Muscle layer of colon (tissue), 2 donors: ENCODE measurements around the gene MLLT6.

Experiments
- H3K27ac ChIP-seq: one replicate; pipeline ENCODE4 v1.7.0; 2013; ENCODE audit warnings: low read depth, mild to moderate bottlenecking, low read length, moderate library complexity
- H3K27me3 ChIP-seq, 2 donors: one replicate each; pipeline ENCODE4 v1.7.0; 2013; ENCODE audit warnings: low read length in 2 of 2, mild to moderate bottlenecking in 2 of 2; ENCODE audit not compliant: insufficient read depth in 2 of 2, control insufficient read depth in 1 of 2
- H3K36me3 ChIP-seq: one replicate; pipeline ENCODE4 v1.7.0; 2013; ENCODE audit warnings: mild to moderate bottlenecking, low read length; ENCODE audit not compliant: insufficient read depth
- H3K4me1 ChIP-seq: one replicate; pipeline ENCODE4 v1.7.0; 2013; ENCODE audit warnings: mild to moderate bottlenecking, low read length; ENCODE audit not compliant: insufficient read depth
- H3K4me3 ChIP-seq, 2 donors: one replicate each; pipeline ENCODE4 v1.7.0; 2013; ENCODE audit warnings: low read length in 2 of 2, low read depth in 1 of 2, mild to moderate bottlenecking in 1 of 2, moderate library complexity in 1 of 2
- H3K9ac ChIP-seq: one replicate; pipeline ENCODE4 v1.7.0; 2013; ENCODE audit warnings: low read length
- H3K9me3 ChIP-seq: one replicate; pipeline ENCODE4 v1.7.0; 2013; ENCODE audit warnings: mild to moderate bottlenecking, low read length
- donor health status: abdominal sarcoma.
- donor health status: Adenocarcinoma of cecum.

Gene MLLT6

DNA sequence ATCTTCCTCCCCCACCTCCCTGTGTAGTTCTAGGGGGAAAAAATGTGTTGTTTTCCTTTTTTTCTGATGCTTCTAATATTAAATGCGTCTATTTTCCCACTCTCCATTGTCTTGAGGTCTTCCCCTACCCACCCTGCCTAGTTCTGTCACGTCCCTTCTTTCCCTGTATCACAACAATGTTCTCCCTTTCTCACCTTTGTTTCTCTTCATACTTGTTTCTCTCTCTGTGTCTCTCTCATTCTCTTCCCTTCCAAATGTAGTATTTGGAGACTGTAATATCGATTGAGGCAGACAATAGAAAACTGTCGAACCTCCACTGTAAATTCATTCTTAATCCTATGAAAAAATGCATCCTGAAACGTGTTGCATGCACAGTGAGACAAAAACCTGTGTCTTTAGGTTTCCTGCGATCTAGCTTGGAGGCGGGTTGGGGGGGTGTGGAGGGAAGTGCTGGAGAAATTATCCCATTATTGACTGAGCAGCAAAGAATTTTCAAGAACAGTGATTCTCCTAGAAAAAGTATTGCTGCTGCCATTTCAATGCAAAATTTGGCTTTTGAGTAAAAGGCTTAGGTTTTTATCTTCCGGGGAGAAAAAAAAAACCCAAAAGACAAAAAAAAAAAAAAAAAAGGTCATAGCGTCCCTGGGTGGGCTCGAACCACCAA, 46.2 kb downstream of the MLLT6 start:
- Histone ChIP-seq H3K9ac (no peak overlapping the region), H3K27ac (peak overlapping the region; percentile 96), H3K36me3 (peaks cover 11% of the 10 kb centered on the region), H3K27me3 (peaks cover 0 to 5% of the 10 kb centered on the region in 2 donors), H3K4me1 (peaks cover 37% of the 10 kb centered on the region), H3K9me3 (no peaks in the 10 kb centered on the region), H3K4me3 (peak overlapping the region; percentile 10 to 84)

DNA sequence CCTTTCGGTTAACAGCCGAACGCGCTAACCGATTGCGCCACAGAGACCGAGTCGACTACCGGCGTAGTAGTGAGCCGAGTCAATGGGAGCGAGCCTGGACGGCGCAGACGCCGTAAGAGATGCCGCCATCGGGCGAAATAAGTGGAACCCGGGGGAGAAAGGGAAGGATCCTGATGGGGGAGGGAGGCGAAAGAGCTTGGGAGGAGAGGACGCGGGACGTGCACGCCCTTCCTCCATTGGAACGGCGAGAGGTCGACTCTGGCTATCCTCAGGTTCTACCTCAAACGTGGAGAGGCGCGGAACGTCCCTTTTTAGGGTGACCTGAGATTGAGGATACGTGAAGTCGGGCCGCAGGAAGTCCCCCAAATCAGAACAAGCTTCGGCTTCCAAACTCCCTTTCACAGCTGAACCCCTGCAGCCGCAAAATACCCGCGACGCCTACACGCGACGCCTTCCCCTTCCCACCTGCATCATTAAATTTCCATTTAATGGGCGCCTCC, 46.8 kb downstream of the MLLT6 start:
- peaks cover 31% of the 10 kb centered on the region for H3K4me1 ChIP-seq
- H3K27me3 ChIP-seq, result peaks cover 0 to 5% of the 10 kb centered on the region in 2 donors
- no peaks in the 10 kb centered on the region for H3K9me3 ChIP-seq
- peak overlapping the region; percentile 78 to 84 for H3K4me3 ChIP-seq
- H3K36me3 ChIP-seq, result peaks cover 12% of the 10 kb centered on the region
- peak overlapping the region; percentile 96 for H3K27ac ChIP-seq
- H3K9ac ChIP-seq, result peak overlapping the region; percentile 91

DNA sequence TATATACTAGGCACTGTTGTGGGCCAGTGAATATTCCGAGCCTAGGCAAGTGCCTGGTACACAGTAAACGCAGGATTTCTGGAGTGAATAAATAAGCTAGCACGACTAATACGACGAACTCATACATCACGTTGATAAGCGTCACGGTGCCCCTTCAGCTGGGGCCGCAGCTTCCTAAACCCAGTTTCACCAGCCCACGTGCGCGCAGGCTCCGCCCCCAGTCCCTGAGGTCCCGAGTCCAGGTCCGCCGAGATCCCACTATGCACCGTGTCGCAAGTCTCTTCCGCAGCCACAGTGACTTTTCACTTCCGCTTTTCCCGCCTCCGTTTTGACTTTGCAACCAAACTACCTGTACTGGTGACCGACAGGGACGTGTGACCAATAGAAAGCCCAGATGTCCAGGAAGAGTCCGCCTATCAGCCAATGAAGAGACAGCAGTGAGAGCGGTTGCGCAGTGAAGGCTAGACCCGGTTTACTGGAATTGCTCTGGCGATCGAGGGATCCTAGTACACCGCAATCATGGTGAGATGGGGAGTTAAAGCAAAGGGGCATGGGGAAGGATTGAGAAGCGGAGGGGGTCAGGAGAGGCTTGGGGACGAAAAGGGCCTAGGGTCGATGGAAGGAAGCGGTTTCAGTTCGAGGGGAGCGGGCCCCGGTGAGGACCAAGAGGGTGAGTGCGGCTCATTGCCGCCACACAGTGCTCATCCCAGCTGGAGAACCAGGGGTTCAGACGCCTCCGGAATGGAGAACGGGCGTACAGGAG, 47.4 kb downstream of the MLLT6 start, which contains the start of gene PSMB3:
TSS of gene PSMB3 (plus strand) at position 434 of the 763 bp plus-strand sequence. CDS start at position 520, 86 bp downstream.
- no peaks in the 10 kb centered on the region for H3K9me3 ChIP-seq
- peaks cover 31% of the 10 kb centered on the region for H3K4me1 ChIP-seq

DNA sequence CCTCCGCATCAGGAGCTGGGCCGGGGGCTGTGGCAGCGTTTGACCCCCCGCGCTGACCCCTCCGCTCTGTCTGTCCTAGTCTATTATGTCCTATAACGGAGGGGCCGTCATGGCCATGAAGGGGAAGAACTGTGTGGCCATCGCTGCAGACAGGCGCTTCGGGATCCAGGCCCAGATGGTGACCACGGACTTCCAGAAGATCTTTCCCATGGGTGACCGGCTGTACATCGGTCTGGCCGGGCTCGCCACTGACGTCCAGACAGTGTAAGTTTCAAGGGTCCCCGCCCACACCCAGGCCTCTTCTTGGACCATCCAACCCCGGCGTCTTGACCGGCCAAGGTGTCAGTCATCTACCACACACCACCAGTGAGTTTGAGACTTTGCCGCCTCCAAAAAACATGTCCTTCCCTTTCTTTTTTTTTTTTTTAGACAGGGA, 48.0 kb downstream of the MLLT6 start:
- H3K27ac ChIP-seq, result peak overlapping the region; percentile 96
- H3K9me3 ChIP-seq, result no peaks in the 10 kb centered on the region
- H3K9ac ChIP-seq, result peak overlapping the region; percentile 91
- H3K27me3 ChIP-seq, result peaks cover 0 to 5% of the 10 kb centered on the region in 2 donors
- peak overlapping the region; percentile 78 to 84 for H3K4me3 ChIP-seq
- peaks cover 16% of the 10 kb centered on the region for H3K36me3 ChIP-seq
- H3K4me1 ChIP-seq, result peaks cover 31% of the 10 kb centered on the region

More for the DNA sequence above, 47.4 kb downstream of the MLLT6 start, which contains the start of gene PSMB3:
- Histone ChIP-seq H3K9ac (peak within 1 kb of the TSS; percentile 91), H3K4me3 (peak within 1 kb of the TSS; percentile 78 to 84), H3K27ac (peak within 1 kb of the TSS; percentile 96), H3K27me3 (peaks cover 0 to 5% of the 10 kb centered on the region in 2 donors), H3K36me3 (peaks cover 12% of the 10 kb centered on the region)

DNA sequence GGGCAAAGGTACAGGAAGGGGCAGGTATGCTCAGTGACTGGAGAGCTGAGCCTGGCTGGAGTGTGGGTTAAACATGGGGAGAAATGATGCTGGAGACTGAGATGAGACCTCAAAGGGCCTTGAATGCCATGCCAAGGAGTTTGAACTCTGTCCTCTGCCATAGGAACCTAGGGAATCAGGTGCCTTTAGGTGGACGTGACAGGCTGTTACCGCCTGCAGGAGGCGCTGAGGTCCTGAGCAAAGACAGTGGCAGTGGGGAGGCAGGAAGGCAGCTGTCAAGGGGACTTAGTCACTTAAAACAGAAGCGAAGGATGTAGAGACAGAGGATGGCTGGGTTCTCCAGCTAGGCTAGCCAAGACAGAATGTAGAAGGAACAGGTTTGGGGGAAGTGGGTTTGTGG, 56.5 kb downstream of the MLLT6 start:
- Histone ChIP-seq H3K4me1 (no peaks in the 10 kb centered on the region), H3K9ac (no peak overlapping the region), H3K27me3 (no peaks in the 10 kb centered on the region), H3K9me3 (no peaks in the 10 kb centered on the region), H3K4me3 (no peak overlapping the region), H3K36me3 (peaks cover 61% of the 10 kb centered on the region), H3K27ac (no peak overlapping the region)

DNA sequence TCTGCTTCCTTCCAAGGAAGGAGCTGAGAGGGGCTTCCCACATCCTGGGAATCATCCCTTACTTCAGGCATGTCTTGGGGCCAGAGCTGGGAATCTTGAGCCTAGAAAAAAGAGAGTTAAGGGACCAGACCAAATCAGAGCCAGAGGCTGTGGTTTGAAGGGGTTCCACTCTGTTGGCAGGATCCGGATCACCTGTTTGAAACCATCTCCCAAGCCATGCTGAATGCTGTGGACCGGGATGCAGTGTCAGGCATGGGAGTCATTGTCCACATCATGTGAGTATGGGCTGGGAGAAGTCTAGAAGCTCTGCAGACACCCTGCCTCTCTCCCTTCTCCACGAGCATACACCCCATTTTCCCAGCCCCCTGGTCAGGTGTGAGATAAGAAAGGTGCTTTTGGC, 57.2 kb downstream of the MLLT6 start:
- peaks cover 66% of the 10 kb centered on the region for H3K36me3 ChIP-seq
- H3K4me1 ChIP-seq, result no peaks in the 10 kb centered on the region
- H3K9me3 ChIP-seq, result no peaks in the 10 kb centered on the region
- H3K9ac ChIP-seq, result no peak overlapping the region
- no peak overlapping the region for H3K27ac ChIP-seq
- no peak overlapping the region for H3K4me3 ChIP-seq
- no peaks in the 10 kb centered on the region for H3K27me3 ChIP-seq

DNA sequence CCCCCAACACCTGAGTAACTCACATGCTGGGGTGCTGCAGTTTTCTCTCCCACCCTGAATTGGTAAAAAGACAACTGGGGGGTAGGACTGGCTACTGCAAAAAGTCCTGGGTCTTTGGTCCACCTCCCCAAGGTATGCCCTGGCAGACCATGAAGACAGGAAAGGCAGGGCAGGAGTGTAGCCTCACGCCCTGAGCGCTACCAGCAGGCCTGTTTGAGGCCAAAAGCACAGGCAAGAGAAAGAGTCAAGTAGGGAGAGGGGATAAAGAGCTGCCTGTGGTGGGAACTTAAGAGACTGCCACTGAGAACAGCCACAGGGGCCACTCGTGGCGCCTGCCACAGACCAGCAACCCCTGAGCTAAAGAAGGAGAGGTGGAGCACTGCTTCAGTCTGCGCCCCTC, 61.3 kb downstream of the MLLT6 start:
- H3K9ac ChIP-seq, result no peak overlapping the region
- no peaks in the 10 kb centered on the region for H3K4me1 ChIP-seq
- no peaks in the 10 kb centered on the region for H3K27me3 ChIP-seq
- no peak overlapping the region for H3K4me3 ChIP-seq
- no peak overlapping the region for H3K27ac ChIP-seq
- H3K9me3 ChIP-seq, result no peaks in the 10 kb centered on the region
- peaks cover 82% of the 10 kb centered on the region for H3K36me3 ChIP-seq

DNA sequence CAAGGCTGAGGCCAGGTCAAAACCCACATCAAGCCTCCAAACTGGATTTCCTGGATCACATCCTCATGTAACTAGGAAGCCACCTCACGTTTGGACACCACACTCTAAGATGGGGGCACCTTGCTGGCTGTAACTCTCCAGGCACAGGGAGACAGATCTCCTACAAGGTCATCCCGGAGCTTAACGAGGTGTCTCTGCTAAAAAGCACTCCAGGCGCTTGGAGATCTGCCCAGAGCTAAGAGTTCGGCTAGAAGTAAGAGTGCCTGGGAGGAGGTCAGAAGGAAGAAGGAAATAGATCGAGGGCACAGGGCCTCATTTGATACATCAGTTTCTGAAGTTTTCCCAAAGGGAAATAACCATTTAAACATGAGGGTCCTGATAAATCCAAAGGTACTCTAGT, 63.3 kb downstream of the MLLT6 start:
- H3K9ac ChIP-seq, result no peak overlapping the region
- no peak overlapping the region for H3K27ac ChIP-seq
- H3K27me3 ChIP-seq, result no peaks in the 10 kb centered on the region
- H3K9me3 ChIP-seq, result no peaks in the 10 kb centered on the region
- H3K4me3 ChIP-seq, result no peak overlapping the region
- H3K36me3 ChIP-seq, result peaks cover 78% of the 10 kb centered on the region
- H3K4me1 ChIP-seq, result no peaks in the 10 kb centered on the region

DNA sequence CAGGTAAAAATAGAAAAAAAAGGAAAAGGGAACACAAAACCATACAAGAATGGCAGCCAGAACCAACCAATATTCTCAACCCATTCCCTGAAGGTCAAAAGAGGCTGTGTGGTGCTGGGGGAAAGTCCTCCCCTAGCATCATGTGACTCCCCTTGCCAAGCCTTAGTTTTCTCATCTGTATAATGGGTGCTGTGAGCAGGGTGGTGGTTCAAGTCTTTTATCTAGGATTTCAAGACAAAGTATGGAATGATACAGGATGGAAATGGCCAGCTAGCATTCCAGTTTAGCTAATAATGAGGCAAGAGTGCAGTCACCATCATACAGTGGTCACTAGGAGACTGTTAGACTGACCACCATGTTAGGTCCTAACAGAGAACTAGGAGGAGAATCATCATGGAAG, 68.2 kb downstream of the MLLT6 start:
- Histone ChIP-seq H3K4me3 (no peak overlapping the region), H3K4me1 (no peaks in the 10 kb centered on the region), H3K9ac (no peak overlapping the region), H3K36me3 (peaks cover 77% of the 10 kb centered on the region), H3K27ac (no peak overlapping the region), H3K9me3 (no peaks in the 10 kb centered on the region), H3K27me3 (no peaks in the 10 kb centered on the region)

DNA sequence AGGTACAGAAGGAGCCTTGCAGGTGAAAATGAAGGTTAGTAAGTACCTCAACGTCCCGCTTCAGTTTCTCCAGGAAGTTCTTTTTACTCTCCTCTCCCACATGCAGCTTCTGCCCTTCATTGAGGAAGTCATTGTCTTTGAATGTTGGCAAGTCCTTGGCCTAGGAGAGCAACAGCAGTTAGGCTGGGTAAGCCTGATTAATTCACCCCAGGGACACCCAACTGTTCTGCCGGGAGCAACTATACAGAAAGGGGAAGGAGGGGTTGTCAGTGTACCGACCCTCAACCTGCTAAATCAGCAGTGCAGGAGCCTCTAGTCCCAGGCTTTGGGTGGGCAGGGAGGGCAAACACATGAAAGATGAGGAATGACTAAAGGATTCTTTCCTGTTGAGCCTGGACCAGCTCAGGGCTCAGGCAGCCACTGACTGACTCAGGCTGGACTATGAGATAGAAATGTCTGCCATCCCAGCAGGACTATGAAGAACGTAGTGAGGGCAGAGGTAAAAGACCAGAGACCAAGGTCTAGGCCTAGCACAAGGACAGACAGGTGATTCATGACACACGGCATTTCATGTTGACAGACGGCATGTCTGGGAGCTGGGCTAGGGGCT, 72.7 kb downstream of the MLLT6 start:
- H3K9ac ChIP-seq, result no peak overlapping the region
- no peaks in the 10 kb centered on the region for H3K9me3 ChIP-seq
- H3K27ac ChIP-seq, result no peak overlapping the region
- H3K4me3 ChIP-seq, result no peak overlapping the region
- no peaks in the 10 kb centered on the region for H3K27me3 ChIP-seq
- no peaks in the 10 kb centered on the region for H3K4me1 ChIP-seq
- peaks cover 81% of the 10 kb centered on the region for H3K36me3 ChIP-seq
